Gastrocnemius medialis (tissue), 4 donors: ENCODE results near the gene MRPL4. TPM values are rescaled to one million over a fixed set of nuclear protein-coding genes. Genes with fewer than 3 reads are reported as not detected.

Experiments
- ATAC-seq, 2 donors: fragments of 150-250 bp; one replicate each; pipeline ENCODE4 v1.9.1; 2016
- DNase-seq, 2 donors: peaks; one replicate each; pipeline ENCODE4 v3.0.0-alpha.2; 2019
- H3K27ac ChIP-seq, 4 donors: fragments of 200-600 bp; sonication (generic); 1 replicate in 1 of 4; 2 replicates in 3 of 4; pipeline ENCODE4 v1.5.1; 2016 to 2018; ENCODE audit warnings: mild to moderate bottlenecking in 2 of 4, moderate library complexity in 1 of 4
- H3K27me3 ChIP-seq, 3 donors: fragments of 200-600 bp; sonication (generic) in 2 of 3; 1 replicate in 1 of 3; 2 replicates in 2 of 3; pipeline versions ENCODE4 v1.5.1 to v1.6.0; 2016 to 2019; ENCODE audit warnings: mild to moderate bottlenecking in 1 of 3, moderate library complexity in 1 of 3
- H3K36me3 ChIP-seq, 2 donors: fragments of 200-600 bp; sonication (generic) in 1 of 2; one replicate each; pipeline ENCODE4 v1.5.1; 2017 to 2018
- H3K4me1 ChIP-seq, 2 donors: fragments of 200-600 bp; sonication (generic) in 1 of 2; one replicate each; pipeline ENCODE4 v1.5.1; 2016 to 2017; ENCODE audit warnings: mild to moderate bottlenecking in 2 of 2
- H3K4me3 ChIP-seq, 4 donors: fragments of 200-600 bp; sonication (generic) in 3 of 4; 1 replicate in 1 of 4; 2 replicates in 3 of 4; pipeline ENCODE4 v1.5.1; 2016 to 2019; ENCODE audit warnings: mild to moderate bottlenecking in 2 of 4
- H3K9me3 ChIP-seq, 3 donors: fragments of 200-600 bp; sonication (generic) in 2 of 3; 1 replicate in 1 of 3; 2 replicates in 2 of 3; pipeline ENCODE4 v1.5.1; 2016 to 2019
- POLR2A ChIP-seq, 2 donors: fragments of 450-650 bp; IDR thresholded peaks; one replicate each; pipeline ENCODE4 v1.6.1; 2017; ENCODE audit warnings: antibody characterized with exemption in 2 of 2, mild to moderate bottlenecking in 2 of 2, moderate library complexity in 2 of 2
- in situ Hi-C, 4 donors: fragments of 200-750 bp; cut with MboI; loops; one replicate each; pipeline versions ENCODE4 v1.15.0 to v1.8.0; 2017; ENCODE audit warnings: low sequenced_read_pairs in 4 of 4
- intact Hi-C: fragments of 100-400 bp; cut with DNase I; formaldehyde crosslinking; loops from one replicate; pipeline ENCODE4 v1.15.1; 2023; ENCODE audit warnings: low total_unique reads
- microRNA-seq, 2 donors: library from miRNA; unstranded; fragments of <30 nt; microRNA quantifications; one replicate each; pipeline ENCODE4, GENCODE V29; 2016; ENCODE audit warnings: borderline replicate concordance in 2 of 2
- total RNA-seq, 4 donors: library from RNA; depleted of rRNA; stranded (reverse); fragments of >200 nt; gene quantifications; one replicate each; pipeline versions ENCODE4 v1.1.0 to v1.2.3, GENCODE V29; 2016
- TF ChIP-seq, protein P1 (sequence below), 5 experiments: fragments of 450-650 bp in 3 of 5; fragments of 200-600 bp in 2 of 5; sonication (generic) in 2 of 5; IDR thresholded peaks in 4 of 5; conservative IDR thresholded peaks in 1 of 5; 1 replicate in 4 of 5; 2 replicates in 1 of 5; pipeline ENCODE4 v1.5.1; 2016 to 2019; ENCODE audit warnings: antibody characterized with exemption in 5 of 5, mild to moderate bottlenecking in 3 of 5, moderate library complexity in 3 of 5

The MRPL4 gene
- total RNA-seq, 4 donors from 2014 or later = 68.3 to 112 (median 84.4) TPM

DNA sequence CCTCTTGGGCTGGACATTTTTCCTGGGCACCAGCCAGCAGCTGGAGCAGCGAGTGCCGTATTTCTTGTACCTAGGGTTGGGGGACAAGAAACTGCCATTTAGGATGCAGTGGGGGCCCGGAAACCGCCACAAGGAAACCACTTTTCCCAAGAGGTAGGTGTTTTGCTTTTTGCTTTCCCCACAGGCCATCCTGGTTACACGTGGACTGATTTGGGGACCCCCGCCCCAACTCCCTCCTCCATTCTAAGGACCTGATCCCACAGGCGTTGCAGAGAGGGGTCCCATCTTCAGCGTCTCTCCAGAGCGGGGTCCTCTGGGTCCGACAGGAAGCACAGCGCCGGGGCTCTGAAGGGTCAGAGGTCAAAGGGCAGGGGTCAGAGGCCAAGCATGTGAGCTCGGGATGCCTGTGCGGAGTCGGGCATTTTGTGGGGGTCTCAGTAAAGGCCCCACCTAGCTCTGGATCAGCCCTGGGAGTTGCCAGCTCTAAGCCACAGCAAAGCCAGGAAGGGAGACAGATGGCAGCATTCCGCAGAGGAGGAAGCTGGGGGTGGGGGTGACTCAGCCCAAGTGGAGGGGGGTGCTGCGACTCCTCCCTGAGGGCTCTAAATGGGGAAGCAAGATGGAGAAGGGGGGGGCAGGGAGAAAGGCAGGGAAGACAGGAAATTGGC is 53.3 kb downstream of the MRPL4 start:
- Histone ChIP-seq H3K4me1 (no peaks in the 10 kb centered on the region), H3K9me3 (no peaks in the 10 kb centered on the region), H3K27me3 (peaks cover 0 to 4% (median 0%) of the 10 kb centered on the region in 3 donors), H3K36me3 (no peaks in the 10 kb centered on the region), H3K27ac (no peak overlapping the region), H3K4me3 (no peak overlapping the region)
- ATAC-seq (no peak), DNase-seq (no peak)
- TF ChIP-seq, protein P1, sequence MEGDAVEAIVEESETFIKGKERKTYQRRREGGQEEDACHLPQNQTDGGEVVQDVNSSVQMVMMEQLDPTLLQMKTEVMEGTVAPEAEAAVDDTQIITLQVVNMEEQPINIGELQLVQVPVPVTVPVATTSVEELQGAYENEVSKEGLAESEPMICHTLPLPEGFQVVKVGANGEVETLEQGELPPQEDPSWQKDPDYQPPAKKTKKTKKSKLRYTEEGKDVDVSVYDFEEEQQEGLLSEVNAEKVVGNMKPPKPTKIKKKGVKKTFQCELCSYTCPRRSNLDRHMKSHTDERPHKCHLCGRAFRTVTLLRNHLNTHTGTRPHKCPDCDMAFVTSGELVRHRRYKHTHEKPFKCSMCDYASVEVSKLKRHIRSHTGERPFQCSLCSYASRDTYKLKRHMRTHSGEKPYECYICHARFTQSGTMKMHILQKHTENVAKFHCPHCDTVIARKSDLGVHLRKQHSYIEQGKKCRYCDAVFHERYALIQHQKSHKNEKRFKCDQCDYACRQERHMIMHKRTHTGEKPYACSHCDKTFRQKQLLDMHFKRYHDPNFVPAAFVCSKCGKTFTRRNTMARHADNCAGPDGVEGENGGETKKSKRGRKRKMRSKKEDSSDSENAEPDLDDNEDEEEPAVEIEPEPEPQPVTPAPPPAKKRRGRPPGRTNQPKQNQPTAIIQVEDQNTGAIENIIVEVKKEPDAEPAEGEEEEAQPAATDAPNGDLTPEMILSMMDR (IDR thresholded peaks at IDR 0.05 in 4 of 5, conservative IDR thresholded peaks at IDR 0.05 in 1 of 5) = no peak
- no peak for TF ChIP-seq POLR2A (IDR thresholded peaks at IDR 0.05)
- intact Hi-C loops (no loop called here), in situ Hi-C loops (no loop called here)

DNA sequence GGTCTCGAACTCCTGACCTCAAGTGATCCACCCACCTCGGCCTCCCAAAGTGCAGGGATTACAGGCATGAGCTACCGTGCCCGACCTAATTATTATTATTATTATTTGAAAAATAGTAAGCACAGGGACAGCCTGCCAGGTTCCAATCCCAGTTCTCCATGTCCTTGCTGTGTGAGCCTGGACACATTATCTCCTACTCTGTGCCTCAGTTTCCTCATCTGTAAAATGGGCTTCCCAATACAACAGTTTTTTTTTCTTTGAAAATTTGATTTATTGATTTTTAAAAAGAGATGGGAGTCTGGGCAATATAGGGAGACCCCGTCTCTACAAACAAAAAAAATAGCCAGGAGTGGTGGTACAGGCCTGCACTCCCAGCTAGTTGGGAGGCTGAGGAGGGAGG is 54.3 kb downstream of the MRPL4 start:
- TF ChIP-seq POLR2A (IDR thresholded peaks at IDR 0.05) = no peak
- TF ChIP-seq, protein P1 (IDR thresholded peaks at IDR 0.05 in 4 of 5, conservative IDR thresholded peaks at IDR 0.05 in 1 of 5) = no peak

DNA sequence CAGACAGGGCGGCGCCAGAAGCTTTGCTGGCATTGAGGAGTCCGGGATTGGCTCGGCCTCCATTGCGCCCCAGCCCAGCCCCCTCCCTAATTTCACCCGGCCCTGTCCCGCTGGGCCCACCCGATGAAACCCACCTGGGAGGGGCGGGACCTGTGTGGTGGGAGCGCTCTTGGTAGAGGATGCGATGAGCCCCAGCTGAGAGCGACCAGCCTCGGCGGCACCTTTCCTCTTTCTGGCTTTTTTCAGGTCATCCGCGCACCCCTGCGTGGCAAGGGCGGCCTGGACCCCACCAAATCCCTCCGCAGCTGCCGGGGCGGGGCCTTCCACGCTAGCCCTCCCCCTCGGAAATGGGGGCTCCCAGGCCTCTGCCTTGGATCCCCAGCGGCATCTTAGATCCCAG is 57.4 kb downstream of the MRPL4 start, which contains the start of gene ZGLP1:
Gene ZGLP1, minus strand, starts transcription at position 393 of the 400 bp plus-strand sequence.
- no peaks in the 10 kb centered on the region for H3K9me3 ChIP-seq
- ATAC-seq (no peak), DNase-seq (no peak)
- intact Hi-C loops = no loop called here
- TF ChIP-seq POLR2A (IDR thresholded peaks at IDR 0.05) = no peak
- TF ChIP-seq, protein P1 (IDR thresholded peaks at IDR 0.05 in 4 of 5, conservative IDR thresholded peaks at IDR 0.05 in 1 of 5) = no peak
- no peak within 1 kb of the TSS for H3K4me3 ChIP-seq
- no peaks in the 10 kb centered on the region for H3K4me1 ChIP-seq
- in situ Hi-C loops = no loop called here
- no peaks in the 10 kb centered on the region for H3K36me3 ChIP-seq
- H3K27me3 ChIP-seq = no peaks in the 10 kb centered on the region
- no peak within 1 kb of the TSS for H3K27ac ChIP-seq

More for the DNA sequence above, 54.3 kb downstream of the MRPL4 start:
- peaks cover 0 to 4% (median 0%) of the 10 kb centered on the region in 3 donors for H3K27me3 ChIP-seq
- H3K4me3 ChIP-seq = no peak overlapping the region
- no peak for ATAC-seq
- intact Hi-C loops (no loop called here), in situ Hi-C loops (no loop called here)
- no peak overlapping the region for H3K27ac ChIP-seq
- no peaks in the 10 kb centered on the region for H3K9me3 ChIP-seq
- no peak for DNase-seq
- no peaks in the 10 kb centered on the region for H3K36me3 ChIP-seq
- no peaks in the 10 kb centered on the region for H3K4me1 ChIP-seq

Small RNAs within 50 kb of the gene (microRNA-seq; reads per million reads assigned to microRNA genes)
- gene MIR4322 = 0 reads per million in 2 donors

Other genes with a start within 250 kb of the MRPL4 start
- gene COL5A3, start 241.7 kb upstream of the MRPL4 start, total RNA-seq = 1 to 10 TPM; 5.7 to 9.8 (median 6.6) TPM
- not detected for gene RDH8, start 238.7 kb upstream of the MRPL4 start, total RNA-seq
- gene SHFL, start 165.9 kb upstream of the MRPL4 start, total RNA-seq = 10 to 100 TPM in 1 of 4 donors, 1 to 10 TPM in 3; 2.2 to 11.2 (median 2.8) TPM
- gene ANGPTL6, start 149.5 kb upstream of the MRPL4 start, total RNA-seq = 1 to 10 TPM in 1 of 4 donors, not detected in 3; 4.0 TPM
- gene PPAN, start 145.9 kb upstream of the MRPL4 start, total RNA-seq = 10 to 100 TPM; 30.5 to 42.3 (median 36.7) TPM
- 1 to 10 TPM in 3 of 4 donors, not detected in 1; 2.4 to 4.3 (median 3.9) TPM for gene P2RY11, start 140.5 kb upstream of the MRPL4 start, total RNA-seq
- 100 to 1,000 TPM; 321 to 516 (median 354) TPM for gene EIF3G, start 132.3 kb upstream of the MRPL4 start, total RNA-seq
- gene DNMT1, start 57.3 kb upstream of the MRPL4 start, total RNA-seq = 10 to 100 TPM; 11.5 to 43.0 (median 17.7) TPM
- 1 to 10 TPM in 2 of 4 donors, under 1 TPM in 2; 0.56 to 2.2 (median 1.1) TPM for gene S1PR2, start 20.9 kb upstream of the MRPL4 start, total RNA-seq
- gene ICAM1, start 18.9 kb downstream of the MRPL4 start, total RNA-seq = 10 to 100 TPM in 1 of 4 donors, 1 to 10 TPM in 3; 5.0 to 10.5 (median 7.7) TPM
- gene ICAM4, start 34.7 kb downstream of the MRPL4 start, total RNA-seq = not detected
- gene ICAM5, start 37.7 kb downstream of the MRPL4 start, total RNA-seq = not detected
- gene ZGLP1, start 57.6 kb downstream of the MRPL4 start, total RNA-seq = 1 to 10 TPM in 1 of 4 donors, under 1 TPM in 1, not detected in 2; 0.80 to 3.1 TPM
- gene FDX2, start 63.8 kb downstream of the MRPL4 start, total RNA-seq = 10 to 100 TPM in 3 of 4 donors, 1 to 10 TPM in 1; 9.1 to 32.0 (median 21.9) TPM
- gene RAVER1, start 81.3 kb downstream of the MRPL4 start, total RNA-seq = 10 to 100 TPM; 10.0 to 15.9 (median 11.8) TPM
- gene ICAM3, start 87.4 kb downstream of the MRPL4 start, total RNA-seq = 1 to 10 TPM; 2.0 to 5.0 (median 3.2) TPM
- 10 to 100 TPM; 32.6 to 58.5 (median 50.9) TPM for gene TYK2, start 128.4 kb downstream of the MRPL4 start, total RNA-seq
- 100 to 1,000 TPM; 133 to 189 (median 163) TPM for gene CDC37, start 151.3 kb downstream of the MRPL4 start, total RNA-seq
- 10 to 100 TPM in 1 of 4 donors, 1 to 10 TPM in 3; 6.4 to 10.1 (median 8.4) TPM for gene PDE4A, start 168.3 kb downstream of the MRPL4 start, total RNA-seq